GM12878 (cell line): ENCODE data around the gene ZNF284. TPM values are rescaled to one million over a fixed set of nuclear protein-coding genes. Genes with fewer than 3 reads are reported as not detected.
A peak's percentile ranks its signal among the peaks of the same experiment; 100 is the strongest.

Experiments used
- BMI1 ChIP-seq: fragments of 450-650 bp; IDR thresholded peaks from 2 replicates; pipeline ENCODE4 v1.6.1; 2016; ENCODE audit warnings: mild to moderate bottlenecking, moderate library complexity, borderline replicate concordance
- MXI1 ChIP-seq: fragments of 150-350 bp; IDR thresholded peaks from 2 replicates; pipeline ENCODE4 v1.6.1; 2011; ENCODE audit warnings: low read depth, mild to moderate bottlenecking, inconsistent platforms, low read length, improper control_type of control experiment
- MYB ChIP-seq: fragments of 150-350 bp; IDR thresholded peaks from 2 replicates; pipeline ENCODE4 v1.6.1; 2014; ENCODE audit warnings: mild to moderate bottlenecking, low read depth, low read length, borderline replicate concordance
- RELA ChIP-seq: fragments of 450-650 bp; IDR thresholded peaks from 2 replicates; pipeline ENCODE4 v1.8.0; 2014; ENCODE audit warnings: borderline replicate concordance; ENCODE audit not compliant: partially characterized antibody
- STAT1 ChIP-seq: fragments of 450-650 bp; conservative IDR thresholded peaks from 2 replicates; pipeline ENCODE4 v1.6.1; 2014; ENCODE audit warnings: antibody characterized with exemption, mild to moderate bottlenecking
- ZBED1 ChIP-seq: IDR thresholded peaks from 2 replicates; pipeline ENCODE4 v1.6.1; 2016; ENCODE audit warnings: borderline replicate concordance
- ZNF384 ChIP-seq: IDR thresholded peaks from 2 replicates; pipeline ENCODE4 v1.6.1; 2012; ENCODE audit warnings: low read depth, mild to moderate bottlenecking, low read length, improper control_type of control experiment, borderline replicate concordance
- polyA plus RNA-seq, 11 experiments: library from polyadenylated mRNA; depleted of rRNA in 4 of 11; unstranded in 6 of 11; stranded (reverse) in 5 of 11; fragments of >200 nt; fragmentation: Nextera tagmentation in 4 of 11; fragmentation: Illumina TruSeq in 1 of 11; extraction: Ambion mirVana in 4 of 11; extraction: Trizol in 1 of 11; gene quantifications; 1 replicate in 1 of 11; 2 replicates in 10 of 11; pipeline versions ENCODE4 v1.2.1 to v1.2.3, GENCODE V29; 2011 to 2016; ENCODE audit warnings: inconsistent platforms in 2 of 11, missing spikeins in 2 of 11, low read depth in 1 of 11
- total RNA-seq, 4 experiments: library from RNA; depleted of rRNA in 3 of 4; stranded (reverse); fragments of >200 nt in 3 of 4; fragmentation: Illumina TruSeq in 1 of 4; extraction: Trizol in 1 of 4; gene quantifications; 2 replicates each; pipeline versions ENCODE4 v1.2.1 to v1.2.3, GENCODE V29; 2013 to 2021
- TF ChIP-seq, protein P1 (sequence below): fragments of 450-650 bp; formaldehyde crosslinking; IDR thresholded peaks from 2 replicates; pipeline ENCODE4 v1.5.0; 2022; ENCODE audit warnings: mild to moderate bottlenecking, missing genetic modification characterization
- TF ChIP-seq, protein P2 (sequence below): IDR thresholded peaks from 2 replicates; pipeline ENCODE4 v1.6.1; 2012; ENCODE audit warnings: improper control_type of control experiment, low read depth, low read length; ENCODE audit not compliant: insufficient replicate concordance
- TF ChIP-seq, protein P3 (sequence below): fragments of 450-650 bp; IDR thresholded peaks from 2 replicates; pipeline ENCODE4 v1.6.1; 2017; ENCODE audit warnings: mild to moderate bottlenecking, moderate library complexity
- TF ChIP-seq, protein P4 (sequence below): IDR thresholded peaks from 2 replicates; pipeline ENCODE4 v1.6.1; 2011; ENCODE audit warnings: low read depth, mild to moderate bottlenecking, low read length, moderate library complexity, borderline replicate concordance; ENCODE audit errors: extremely low read depth
- TF ChIP-seq, protein P5 (sequence below): fragments of 450-650 bp; IDR thresholded peaks from 2 replicates; pipeline ENCODE4 v1.6.1; 2018; ENCODE audit warnings: borderline replicate concordance, mild to moderate bottlenecking; ENCODE audit not compliant: partially characterized antibody

The ZNF284 gene
- total and polyA plus RNA-seq, 10 of the 15 experiments (the other 5 are each of a cell fraction or from before 2014, with no cell fraction given) = 0.35 to 1.7 (median 0.60) TPM

DNA sequence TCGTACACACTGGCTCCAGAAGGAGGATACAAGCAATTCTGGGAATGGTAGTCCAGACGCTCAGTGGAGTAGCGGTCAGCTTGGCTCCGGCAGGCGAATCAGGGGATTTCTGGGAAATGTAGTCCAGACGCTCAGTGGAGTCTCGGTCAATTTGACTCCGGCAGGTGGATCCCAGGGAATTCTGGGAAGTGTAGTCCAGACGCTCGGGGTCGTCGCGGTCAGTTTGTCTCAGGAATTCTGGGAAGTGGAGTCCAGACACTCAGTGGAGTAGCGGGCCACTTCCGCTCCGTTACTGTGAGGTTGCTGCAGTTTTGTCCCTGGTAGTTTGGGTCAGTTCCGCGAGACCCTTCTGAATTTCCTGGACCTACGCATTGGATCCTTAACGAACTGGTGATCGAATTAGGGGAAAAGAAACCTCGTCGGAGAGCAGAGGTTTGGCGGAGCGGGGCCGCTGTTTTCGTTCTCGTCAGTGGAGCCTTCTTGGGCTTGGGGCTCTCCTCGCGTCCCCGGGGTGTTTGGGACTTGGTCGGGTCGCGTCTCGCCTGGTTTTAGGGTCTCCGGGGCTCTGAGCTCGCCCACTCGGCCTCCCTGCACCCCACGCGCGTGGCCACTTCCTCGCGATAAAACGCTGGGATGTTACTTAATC is 41.3 kb downstream of the ZNF284 start, which contains the start of gene ZNF225 (continued):
- TF ChIP-seq, protein P1, sequence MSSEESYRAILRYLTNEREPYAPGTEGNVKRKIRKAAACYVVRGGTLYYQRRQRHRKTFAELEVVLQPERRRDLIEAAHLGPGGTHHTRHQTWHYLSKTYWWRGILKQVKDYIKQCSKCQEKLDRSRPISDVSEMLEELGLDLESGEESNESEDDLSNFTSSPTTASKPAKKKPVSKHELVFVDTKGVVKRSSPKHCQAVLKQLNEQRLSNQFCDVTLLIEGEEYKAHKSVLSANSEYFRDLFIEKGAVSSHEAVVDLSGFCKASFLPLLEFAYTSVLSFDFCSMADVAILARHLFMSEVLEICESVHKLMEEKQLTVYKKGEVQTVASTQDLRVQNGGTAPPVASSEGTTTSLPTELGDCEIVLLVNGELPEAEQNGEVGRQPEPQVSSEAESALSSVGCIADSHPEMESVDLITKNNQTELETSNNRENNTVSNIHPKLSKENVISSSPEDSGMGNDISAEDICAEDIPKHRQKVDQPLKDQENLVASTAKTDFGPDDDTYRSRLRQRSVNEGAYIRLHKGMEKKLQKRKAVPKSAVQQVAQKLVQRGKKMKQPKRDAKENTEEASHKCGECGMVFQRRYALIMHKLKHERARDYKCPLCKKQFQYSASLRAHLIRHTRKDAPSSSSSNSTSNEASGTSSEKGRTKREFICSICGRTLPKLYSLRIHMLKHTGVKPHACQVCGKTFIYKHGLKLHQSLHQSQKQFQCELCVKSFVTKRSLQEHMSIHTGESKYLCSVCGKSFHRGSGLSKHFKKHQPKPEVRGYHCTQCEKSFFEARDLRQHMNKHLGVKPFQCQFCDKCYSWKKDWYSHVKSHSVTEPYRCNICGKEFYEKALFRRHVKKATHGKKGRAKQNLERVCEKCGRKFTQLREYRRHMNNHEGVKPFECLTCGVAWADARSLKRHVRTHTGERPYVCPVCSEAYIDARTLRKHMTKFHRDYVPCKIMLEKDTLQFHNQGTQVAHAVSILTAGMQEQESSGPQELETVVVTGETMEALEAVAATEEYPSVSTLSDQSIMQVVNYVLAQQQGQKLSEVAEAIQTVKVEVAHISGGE (CRISPR knock-in tag) = no peak
- TF ChIP-seq ZNF384 (no peak), ZBED1 (no peak), RELA (no peak), STAT1 (0 out of 2 replicates have a peak, but pooled peaks have one; percentile 34), MXI1 (peak; percentile 68), MYB (peak; percentile 30), BMI1 (no peak)
- TF ChIP-seq, protein P2, sequence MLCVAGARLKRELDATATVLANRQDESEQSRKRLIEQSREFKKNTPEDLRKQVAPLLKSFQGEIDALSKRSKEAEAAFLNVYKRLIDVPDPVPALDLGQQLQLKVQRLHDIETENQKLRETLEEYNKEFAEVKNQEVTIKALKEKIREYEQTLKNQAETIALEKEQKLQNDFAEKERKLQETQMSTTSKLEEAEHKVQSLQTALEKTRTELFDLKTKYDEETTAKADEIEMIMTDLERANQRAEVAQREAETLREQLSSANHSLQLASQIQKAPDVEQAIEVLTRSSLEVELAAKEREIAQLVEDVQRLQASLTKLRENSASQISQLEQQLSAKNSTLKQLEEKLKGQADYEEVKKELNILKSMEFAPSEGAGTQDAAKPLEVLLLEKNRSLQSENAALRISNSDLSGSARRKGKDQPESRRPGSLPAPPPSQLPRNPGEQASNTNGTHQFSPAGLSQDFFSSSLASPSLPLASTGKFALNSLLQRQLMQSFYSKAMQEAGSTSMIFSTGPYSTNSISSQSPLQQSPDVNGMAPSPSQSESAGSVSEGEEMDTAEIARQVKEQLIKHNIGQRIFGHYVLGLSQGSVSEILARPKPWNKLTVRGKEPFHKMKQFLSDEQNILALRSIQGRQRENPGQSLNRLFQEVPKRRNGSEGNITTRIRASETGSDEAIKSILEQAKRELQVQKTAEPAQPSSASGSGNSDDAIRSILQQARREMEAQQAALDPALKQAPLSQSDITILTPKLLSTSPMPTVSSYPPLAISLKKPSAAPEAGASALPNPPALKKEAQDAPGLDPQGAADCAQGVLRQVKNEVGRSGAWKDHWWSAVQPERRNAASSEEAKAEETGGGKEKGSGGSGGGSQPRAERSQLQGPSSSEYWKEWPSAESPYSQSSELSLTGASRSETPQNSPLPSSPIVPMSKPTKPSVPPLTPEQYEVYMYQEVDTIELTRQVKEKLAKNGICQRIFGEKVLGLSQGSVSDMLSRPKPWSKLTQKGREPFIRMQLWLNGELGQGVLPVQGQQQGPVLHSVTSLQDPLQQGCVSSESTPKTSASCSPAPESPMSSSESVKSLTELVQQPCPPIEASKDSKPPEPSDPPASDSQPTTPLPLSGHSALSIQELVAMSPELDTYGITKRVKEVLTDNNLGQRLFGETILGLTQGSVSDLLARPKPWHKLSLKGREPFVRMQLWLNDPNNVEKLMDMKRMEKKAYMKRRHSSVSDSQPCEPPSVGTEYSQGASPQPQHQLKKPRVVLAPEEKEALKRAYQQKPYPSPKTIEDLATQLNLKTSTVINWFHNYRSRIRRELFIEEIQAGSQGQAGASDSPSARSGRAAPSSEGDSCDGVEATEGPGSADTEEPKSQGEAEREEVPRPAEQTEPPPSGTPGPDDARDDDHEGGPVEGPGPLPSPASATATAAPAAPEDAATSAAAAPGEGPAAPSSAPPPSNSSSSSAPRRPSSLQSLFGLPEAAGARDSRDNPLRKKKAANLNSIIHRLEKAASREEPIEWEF = no peak
- TF ChIP-seq, protein P3, sequence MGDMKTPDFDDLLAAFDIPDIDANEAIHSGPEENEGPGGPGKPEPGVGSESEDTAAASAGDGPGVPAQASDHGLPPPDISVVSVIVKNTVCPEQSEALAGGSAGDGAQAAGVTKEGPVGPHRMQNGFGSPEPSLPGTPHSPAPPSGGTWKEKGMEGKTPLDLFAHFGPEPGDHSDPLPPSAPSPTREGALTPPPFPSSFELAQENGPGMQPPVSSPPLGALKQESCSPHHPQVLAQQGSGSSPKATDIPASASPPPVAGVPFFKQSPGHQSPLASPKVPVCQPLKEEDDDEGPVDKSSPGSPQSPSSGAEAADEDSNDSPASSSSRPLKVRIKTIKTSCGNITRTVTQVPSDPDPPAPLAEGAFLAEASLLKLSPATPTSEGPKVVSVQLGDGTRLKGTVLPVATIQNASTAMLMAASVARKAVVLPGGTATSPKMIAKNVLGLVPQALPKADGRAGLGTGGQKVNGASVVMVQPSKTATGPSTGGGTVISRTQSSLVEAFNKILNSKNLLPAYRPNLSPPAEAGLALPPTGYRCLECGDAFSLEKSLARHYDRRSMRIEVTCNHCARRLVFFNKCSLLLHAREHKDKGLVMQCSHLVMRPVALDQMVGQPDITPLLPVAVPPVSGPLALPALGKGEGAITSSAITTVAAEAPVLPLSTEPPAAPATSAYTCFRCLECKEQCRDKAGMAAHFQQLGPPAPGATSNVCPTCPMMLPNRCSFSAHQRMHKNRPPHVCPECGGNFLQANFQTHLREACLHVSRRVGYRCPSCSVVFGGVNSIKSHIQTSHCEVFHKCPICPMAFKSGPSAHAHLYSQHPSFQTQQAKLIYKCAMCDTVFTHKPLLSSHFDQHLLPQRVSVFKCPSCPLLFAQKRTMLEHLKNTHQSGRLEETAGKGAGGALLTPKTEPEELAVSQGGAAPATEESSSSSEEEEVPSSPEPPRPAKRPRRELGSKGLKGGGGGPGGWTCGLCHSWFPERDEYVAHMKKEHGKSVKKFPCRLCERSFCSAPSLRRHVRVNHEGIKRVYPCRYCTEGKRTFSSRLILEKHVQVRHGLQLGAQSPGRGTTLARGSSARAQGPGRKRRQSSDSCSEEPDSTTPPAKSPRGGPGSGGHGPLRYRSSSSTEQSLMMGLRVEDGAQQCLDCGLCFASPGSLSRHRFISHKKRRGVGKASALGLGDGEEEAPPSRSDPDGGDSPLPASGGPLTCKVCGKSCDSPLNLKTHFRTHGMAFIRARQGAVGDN = no peak
- TF ChIP-seq, protein P4, sequence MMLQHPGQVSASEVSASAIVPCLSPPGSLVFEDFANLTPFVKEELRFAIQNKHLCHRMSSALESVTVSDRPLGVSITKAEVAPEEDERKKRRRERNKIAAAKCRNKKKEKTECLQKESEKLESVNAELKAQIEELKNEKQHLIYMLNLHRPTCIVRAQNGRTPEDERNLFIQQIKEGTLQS = peak; percentile 51; the same call in 1 of the 2 replicates
- TF ChIP-seq, protein P5, sequence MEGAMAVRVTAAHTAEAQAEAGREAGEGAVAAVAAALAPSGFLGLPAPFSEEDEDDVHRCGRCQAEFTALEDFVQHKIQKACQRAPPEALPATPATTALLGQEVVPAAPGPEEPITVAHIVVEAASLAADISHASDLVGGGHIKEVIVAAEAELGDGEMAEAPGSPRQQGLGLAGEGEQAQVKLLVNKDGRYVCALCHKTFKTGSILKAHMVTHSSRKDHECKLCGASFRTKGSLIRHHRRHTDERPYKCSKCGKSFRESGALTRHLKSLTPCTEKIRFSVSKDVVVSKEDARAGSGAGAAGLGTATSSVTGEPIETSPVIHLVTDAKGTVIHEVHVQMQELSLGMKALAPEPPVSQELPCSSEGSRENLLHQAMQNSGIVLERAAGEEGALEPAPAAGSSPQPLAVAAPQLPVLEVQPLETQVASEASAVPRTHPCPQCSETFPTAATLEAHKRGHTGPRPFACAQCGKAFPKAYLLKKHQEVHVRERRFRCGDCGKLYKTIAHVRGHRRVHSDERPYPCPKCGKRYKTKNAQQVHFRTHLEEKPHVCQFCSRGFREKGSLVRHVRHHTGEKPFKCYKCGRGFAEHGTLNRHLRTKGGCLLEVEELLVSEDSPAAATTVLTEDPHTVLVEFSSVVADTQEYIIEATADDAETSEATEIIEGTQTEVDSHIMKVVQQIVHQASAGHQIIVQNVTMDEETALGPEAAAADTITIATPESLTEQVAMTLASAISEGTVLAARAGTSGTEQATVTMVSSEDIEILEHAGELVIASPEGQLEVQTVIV = peak; percentile 74
